Measurements from ENCODE around the gene SCYGR4. TPM values are rescaled to one million over a fixed set of nuclear protein-coding genes. Genes with fewer than 3 reads are reported as not detected.

SCYGR4 gene
- total and polyA plus RNA-seq, 10 donors = 0.04 TPM; not detected in 9

- DNase-seq = no peak
- Histone ChIP-seq H3K4me3 (no peak overlapping the region), H3K27ac (no peak overlapping the region), H3K36me3 (no peaks in the 10 kb centered on the region), H3K9me3 (no peaks in the 10 kb centered on the region), H3K4me1 (no peaks in the 10 kb centered on the region), H3K27me3 (replicated peaks in 1 of 7) (peaks cover 0 to 25% (median 0%) of the 10 kb centered on the region in 7 donors)
- 68 to 83% (median 78%) methylated on average over 5 of the region's 5 CpGs for WGBS, 5 donors
- TF ChIP-seq CTCF (IDR thresholded peaks at IDR 0.05 in 8 of 11, conservative IDR thresholded peaks at IDR 0.05 in 3 of 11) = no peak
- TF ChIP-seq POLR2A (IDR thresholded peaks at IDR 0.05) = no peak
- intact Hi-C loops (cut with DNase I; ENCODE audit: low total_unique reads) = no loop called here
Observed at GRCh38 chr2:227615906-227616305, 1.4 kb upstream of the SCYGR4 start.

GRCh38 chr2:227616631-227617030 is 667 bp upstream of the SCYGR4 start:
- H3K4me3 ChIP-seq = no peak overlapping the region
- TF ChIP-seq POLR2AphosphoS5 (IDR thresholded peaks at IDR 0.05) (no peak), POLR2A (IDR thresholded peaks at IDR 0.05) (no peak), CTCF (IDR thresholded peaks at IDR 0.05 in 8 of 11, conservative IDR thresholded peaks at IDR 0.05 in 3 of 11) (no peak)

GRCh38 chr2:227623226-227623625 is 5.9 kb downstream of the SCYGR4 start:
- H3K9me3 ChIP-seq = peaks cover 0 to 10% (median 5%) of the 10 kb centered on the region in 8 donors
- no peaks in the 10 kb centered on the region for H3K4me1 ChIP-seq
- no peak overlapping the region for H3K27ac ChIP-seq
- no peaks in the 10 kb centered on the region for H3K36me3 ChIP-seq
- no peaks in the 10 kb centered on the region for H3K27me3 ChIP-seq (replicated peaks in 1 of 7)
- DNase-seq = no peak
- intact Hi-C loops (cut with DNase I; ENCODE audit: low total_unique reads) = no loop called here
- TF ChIP-seq CTCF (IDR thresholded peaks at IDR 0.05 in 8 of 11, conservative IDR thresholded peaks at IDR 0.05 in 3 of 11) = no peak
- TF ChIP-seq POLR2A (IDR thresholded peaks at IDR 0.05) = no peak
- no peak for TF ChIP-seq POLR2AphosphoS5 (IDR thresholded peaks at IDR 0.05)
- no peak overlapping the region for H3K4me3 ChIP-seq

More at GRCh38 chr2:227616631-227617030, 667 bp upstream of the SCYGR4 start:
- Histone ChIP-seq H3K9me3 (no peaks in the 10 kb centered on the region), H3K27ac (no peak overlapping the region), H3K36me3 (no peaks in the 10 kb centered on the region), H3K4me1 (no peaks in the 10 kb centered on the region), H3K27me3 (replicated peaks in 1 of 7) (peaks cover 0 to 25% (median 0%) of the 10 kb centered on the region in 7 donors)
- intact Hi-C loops (cut with DNase I; ENCODE audit: low total_unique reads) = no loop called here
- DNase-seq = no peak
- 64 to 80% (median 73%) methylated on average over 4 of the region's 4 CpGs for whole genome bisulfite sequencing, 5 donors

GRCh38 chr2:227625420-227625819 is 8.1 kb downstream of the SCYGR4 start:
- Histone ChIP-seq H3K9me3 (peaks cover 0 to 10% (median 5%) of the 10 kb centered on the region in 8 donors), H3K27ac (no peak overlapping the region), H3K4me1 (no peaks in the 10 kb centered on the region), H3K4me3 (no peak overlapping the region), H3K27me3 (replicated peaks in 1 of 7) (peaks cover 0 to 3% (median 0%) of the 10 kb centered on the region in 7 donors), H3K36me3 (no peaks in the 10 kb centered on the region)
- TF ChIP-seq POLR2A (IDR thresholded peaks at IDR 0.05) (no peak), CTCF (IDR thresholded peaks at IDR 0.05 in 8 of 11, conservative IDR thresholded peaks at IDR 0.05 in 3 of 11) (no peak), POLR2AphosphoS5 (IDR thresholded peaks at IDR 0.05) (no peak)
- DNase-seq = no peak
- intact Hi-C loops (cut with DNase I; ENCODE audit: low total_unique reads) = no loop called here
- WGBS, 5 donors = 67 to 89% (median 70%) methylated on average over 1 to 2 of the region's 2 CpGs
